Neuronal stem cell (in vitro differentiated cells): ENCODE data around the gene RBM12.

Experiments used
- DNase-seq: peaks from one replicate; pipeline ENCODE4 v3.0.0-alpha.2; 2013; ENCODE audit warnings: low spot score
- H2AFZ ChIP-seq: one replicate; pipeline ENCODE4 v1.6.1; 2013; ENCODE audit warnings: mild to moderate bottlenecking, low read length, inconsistent platforms
- H2AK5ac ChIP-seq: 2 replicates; pipeline ENCODE4 v1.6.1; 2013; ENCODE audit warnings: low read depth, mild to moderate bottlenecking, inconsistent platforms, low read length, moderate library complexity, mixed read lengths
- H2BK120ac ChIP-seq: 2 replicates; pipeline ENCODE4 v1.6.1; 2013; ENCODE audit warnings: low read depth, mild to moderate bottlenecking, inconsistent platforms, low read length, moderate library complexity, mixed read lengths
- H2BK12ac ChIP-seq: one replicate; pipeline ENCODE4 v1.6.1; 2013; ENCODE audit warnings: low read length, inconsistent platforms
- H2BK15ac ChIP-seq: 2 replicates; pipeline ENCODE4 v1.6.1; 2013; ENCODE audit warnings: mild to moderate bottlenecking, low read length, inconsistent platforms, mixed read lengths
- H2BK5ac ChIP-seq: one replicate; pipeline ENCODE4 v1.6.1; 2013; ENCODE audit warnings: inconsistent platforms, mild to moderate bottlenecking, low read length, moderate library complexity
- H3K14ac ChIP-seq: one replicate; pipeline ENCODE4 v1.6.1; 2013; ENCODE audit warnings: low read length, inconsistent platforms
- H3K18ac ChIP-seq: 2 replicates; pipeline ENCODE4 v1.6.1; 2013; ENCODE audit warnings: low read length, inconsistent platforms
- H3K23ac ChIP-seq: 2 replicates; pipeline ENCODE4 v1.6.1; 2013; ENCODE audit warnings: low read depth, mild to moderate bottlenecking, mixed read lengths, low read length, inconsistent platforms; ENCODE audit not compliant: poor library complexity
- H3K27ac ChIP-seq: replicated peaks from 3 replicates; pipeline ENCODE4 v1.5.1; 2013; ENCODE audit warnings: low read length, inconsistent platforms
- H3K27me3 ChIP-seq, 3 experiments: 2 replicates each; pipeline ENCODE4 v1.6.1; 2013; ENCODE audit warnings: low read length in 3 of 3, mild to moderate bottlenecking in 2 of 3, inconsistent platforms in 1 of 3, low read depth in 1 of 3, mixed read lengths in 1 of 3, moderate library complexity in 1 of 3; ENCODE audit not compliant: control insufficient read depth in 3 of 3, insufficient read depth in 3 of 3
- H3K36me3 ChIP-seq, 2 donors: replicated peaks in 1 of 2; 2 replicates each; pipeline ENCODE4 v1.6.1; 2013; ENCODE audit warnings: low read length in 2 of 2; ENCODE audit not compliant: control insufficient read depth in 2 of 2, insufficient read depth in 2 of 2
- H3K4ac ChIP-seq: 2 replicates; pipeline ENCODE4 v1.6.1; 2013; ENCODE audit warnings: inconsistent platforms, mild to moderate bottlenecking, low read length, moderate library complexity
- H3K4me1 ChIP-seq, 2 donors: 1 replicate in 1 of 2; 2 replicates in 1 of 2; pipeline ENCODE4 v1.6.1; 2013; ENCODE audit warnings: low read length in 2 of 2, low read depth in 1 of 2; ENCODE audit not compliant: control insufficient read depth in 2 of 2, insufficient read depth in 1 of 2
- H3K4me2 ChIP-seq: one replicate; pipeline ENCODE4 v1.6.1; 2013; ENCODE audit warnings: mild to moderate bottlenecking, low read length, inconsistent platforms; ENCODE audit not compliant: insufficient read depth, poor library complexity, severe bottlenecking
- H3K4me3 ChIP-seq, 2 donors: 2 replicates each; pipeline ENCODE4 v1.5.1; 2013; ENCODE audit warnings: low read length in 2 of 2, mild to moderate bottlenecking in 2 of 2, inconsistent platforms in 1 of 2, moderate library complexity in 1 of 2
- H3K79me1 ChIP-seq: one replicate; pipeline ENCODE4 v1.6.1; 2013; ENCODE audit warnings: low read depth, mild to moderate bottlenecking, inconsistent platforms, low read length, moderate library complexity
- H3K9ac ChIP-seq: one replicate; pipeline ENCODE4 v1.6.1; 2013; ENCODE audit warnings: mild to moderate bottlenecking, low read depth, low read length, inconsistent platforms; ENCODE audit not compliant: poor library complexity
- H3K9me3 ChIP-seq, 2 donors: replicated peaks in 1 of 2; 2 replicates each; pipeline versions ENCODE3 to v1.6.1; 2013; ENCODE audit warnings: low read length in 2 of 2, mild to moderate bottlenecking in 2 of 2, inconsistent platforms in 1 of 2, low read depth in 1 of 2, mixed read lengths in 1 of 2, moderate library complexity in 1 of 2; ENCODE audit not compliant: control insufficient read depth in 2 of 2, insufficient read depth in 1 of 2
- H4K8ac ChIP-seq: one replicate; pipeline ENCODE4 v1.6.1; 2013; ENCODE audit warnings: low read depth, mild to moderate bottlenecking, inconsistent platforms, low read length, moderate library complexity
- H4K91ac ChIP-seq: one replicate; pipeline ENCODE4 v1.6.1; 2013; ENCODE audit warnings: low read length, low read depth, mild to moderate bottlenecking, inconsistent platforms; ENCODE audit not compliant: poor library complexity
- WGBS, 2 donors: extraction: QIAGEN DNeasy Blood & Tissue Kit; methylation state at CpG; one replicate each; pipeline ENCODE4 v1.1.7; 2013; ENCODE audit warnings: missing lambda C conversion rate in 2 of 2, mixed read lengths in 1 of 2; ENCODE audit not compliant: insufficient read length in 2 of 2, insufficient replicate concordance in 1 of 2; ENCODE audit errors: extremely low coverage in 2 of 2; 5-methylcytosine and 5-hydroxymethylcytosine counted together

Gene RBM12

GRCh38 chr20:35650632-35651031, 14.1 kb downstream of the RBM12 start:
- H3K23ac ChIP-seq, result no peak overlapping the region
- WGBS, 2 donors, result no CpG with 5 or more reads among the region's 3 CpGs
- H3K4me2 ChIP-seq, result no peak overlapping the region
- no peak overlapping the region for H2BK15ac ChIP-seq
- no peak overlapping the region for H4K8ac ChIP-seq
- H3K79me1 ChIP-seq, result peaks cover 12% of the 10 kb centered on the region
- H3K4ac ChIP-seq, result no peak overlapping the region
- no peaks in the 10 kb centered on the region for H3K27me3 ChIP-seq
- no peak overlapping the region for H3K9ac ChIP-seq
- peaks cover 0 to 8% of the 10 kb centered on the region in 2 donors for H3K9me3 ChIP-seq
- no peak overlapping the region for H2AFZ ChIP-seq
- H2BK12ac ChIP-seq, result no peak overlapping the region
- H3K4me3 ChIP-seq, result no peak overlapping the region
- DNase-seq, result no peak
- no peak overlapping the region for H3K27ac ChIP-seq
- H3K4me1 ChIP-seq, result no peaks in the 10 kb centered on the region
- no peak overlapping the region for H3K14ac ChIP-seq
- H2BK120ac ChIP-seq, result no peak overlapping the region
- H3K18ac ChIP-seq, result no peak overlapping the region
- H2AK5ac ChIP-seq, result no peak overlapping the region
- no peak overlapping the region for H2BK5ac ChIP-seq
- peaks cover 21 to 89% of the 10 kb centered on the region in 2 donors for H3K36me3 ChIP-seq
- no peak overlapping the region for H4K91ac ChIP-seq

GRCh38 chr20:35648836-35649235, 15.9 kb downstream of the RBM12 start:
- H4K8ac ChIP-seq, result no peak overlapping the region
- H2BK5ac ChIP-seq, result no peak overlapping the region
- H4K91ac ChIP-seq, result no peak overlapping the region
- no peaks in the 10 kb centered on the region for H3K4me1 ChIP-seq
- peaks cover 7% of the 10 kb centered on the region for H3K79me1 ChIP-seq
- H3K18ac ChIP-seq, result no peak overlapping the region
- no peak overlapping the region for H2AK5ac ChIP-seq
- no peak for DNase-seq
- H3K27me3 ChIP-seq, result no peaks in the 10 kb centered on the region
- no peak overlapping the region for H3K4me3 ChIP-seq
- no peak overlapping the region for H3K9ac ChIP-seq
- no peak overlapping the region for H3K14ac ChIP-seq
- H2BK12ac ChIP-seq, result no peak overlapping the region
- H3K36me3 ChIP-seq, result peaks cover 7 to 82% of the 10 kb centered on the region in 2 donors
- no peak overlapping the region for H3K4me2 ChIP-seq
- no peaks in the 10 kb centered on the region for H3K9me3 ChIP-seq
- H3K4ac ChIP-seq, result no peak overlapping the region
- no peak overlapping the region for H2AFZ ChIP-seq
- H3K23ac ChIP-seq, result no peak overlapping the region
- H2BK120ac ChIP-seq, result no peak overlapping the region
- no peak overlapping the region for H2BK15ac ChIP-seq
- no peak overlapping the region for H3K27ac ChIP-seq

- Histone ChIP-seq H3K4ac (no peak overlapping the region), H3K79me1 (peaks cover 3% of the 10 kb centered on the region), H3K9me3 (no peaks in the 10 kb centered on the region), H3K27me3 (no peaks in the 10 kb centered on the region), H4K91ac (no peak overlapping the region), H3K4me2 (no peak overlapping the region), H3K18ac (no peak overlapping the region), H3K27ac (no peak overlapping the region), H2AFZ (no peak overlapping the region), H2BK12ac (no peak overlapping the region), H2BK5ac (no peak overlapping the region), H3K9ac (no peak overlapping the region), H2BK120ac (no peak overlapping the region), H2BK15ac (no peak overlapping the region), H3K14ac (no peak overlapping the region), H3K23ac (no peak overlapping the region), H3K36me3 (peaks cover 0 to 48% of the 10 kb centered on the region in 2 donors), H2AK5ac (no peak overlapping the region), H3K4me3 (no peak overlapping the region), H4K8ac (no peak overlapping the region), H3K4me1 (peaks cover 0 to 2% of the 10 kb centered on the region in 2 donors)
- WGBS, 2 donors, result no CpG with 5 or more reads among the region's 2 CpGs
- no peak for DNase-seq
These were observed 19.9 kb downstream of the RBM12 start for GRCh38 chr20:35644806-35645205.

- Histone ChIP-seq H4K8ac (no peak overlapping the region), H3K14ac (no peak overlapping the region), H3K4me2 (no peak overlapping the region), H3K18ac (no peak overlapping the region), H3K4me1 (peaks cover 0 to 2% of the 10 kb centered on the region in 2 donors), H3K9me3 (no peaks in the 10 kb centered on the region), H4K91ac (no peak overlapping the region), H3K27ac (no peak overlapping the region), H3K36me3 (peaks cover 0 to 31% of the 10 kb centered on the region in 2 donors), H3K4me3 (no peak overlapping the region), H3K79me1 (peaks cover 3% of the 10 kb centered on the region), H3K23ac (no peak overlapping the region), H2BK12ac (no peak overlapping the region), H2AFZ (no peak overlapping the region), H2BK120ac (no peak overlapping the region), H3K4ac (no peak overlapping the region), H2AK5ac (no peak overlapping the region), H3K9ac (no peak overlapping the region), H2BK5ac (no peak overlapping the region), H2BK15ac (no peak overlapping the region), H3K27me3 (no peaks in the 10 kb centered on the region)
- WGBS, 2 donors, result no CpG with 5 or more reads among the region's 7 CpGs
- no peak for DNase-seq
These were observed 21.7 kb downstream of the RBM12 start for GRCh38 chr20:35643045-35643444.
